ENCODE measurements around the gene LTBP1.

DNA sequence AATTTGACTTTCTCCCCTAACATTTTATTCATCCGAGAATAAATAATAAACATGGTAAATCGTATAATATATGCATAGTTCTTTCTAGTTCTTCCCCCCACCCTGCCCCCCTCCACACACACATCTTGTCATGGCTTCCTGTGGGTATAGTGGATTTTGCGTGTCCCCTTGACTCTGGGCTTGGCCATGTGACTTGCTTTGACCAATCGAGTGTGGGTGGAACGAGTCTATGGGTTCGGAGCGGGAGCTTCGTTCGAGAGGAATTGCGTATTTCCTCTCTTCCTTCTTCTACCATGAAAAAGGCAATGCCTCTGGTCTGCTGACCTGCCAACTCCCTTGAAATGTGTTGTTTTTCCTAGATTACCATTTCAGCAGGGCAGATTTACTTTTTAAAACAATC is 175.2 kb downstream of the LTBP1 start:
- no peak for TF ChIP-seq POLR2A (IDR thresholded peaks at IDR 0.05)
- TF ChIP-seq, protein P1, sequence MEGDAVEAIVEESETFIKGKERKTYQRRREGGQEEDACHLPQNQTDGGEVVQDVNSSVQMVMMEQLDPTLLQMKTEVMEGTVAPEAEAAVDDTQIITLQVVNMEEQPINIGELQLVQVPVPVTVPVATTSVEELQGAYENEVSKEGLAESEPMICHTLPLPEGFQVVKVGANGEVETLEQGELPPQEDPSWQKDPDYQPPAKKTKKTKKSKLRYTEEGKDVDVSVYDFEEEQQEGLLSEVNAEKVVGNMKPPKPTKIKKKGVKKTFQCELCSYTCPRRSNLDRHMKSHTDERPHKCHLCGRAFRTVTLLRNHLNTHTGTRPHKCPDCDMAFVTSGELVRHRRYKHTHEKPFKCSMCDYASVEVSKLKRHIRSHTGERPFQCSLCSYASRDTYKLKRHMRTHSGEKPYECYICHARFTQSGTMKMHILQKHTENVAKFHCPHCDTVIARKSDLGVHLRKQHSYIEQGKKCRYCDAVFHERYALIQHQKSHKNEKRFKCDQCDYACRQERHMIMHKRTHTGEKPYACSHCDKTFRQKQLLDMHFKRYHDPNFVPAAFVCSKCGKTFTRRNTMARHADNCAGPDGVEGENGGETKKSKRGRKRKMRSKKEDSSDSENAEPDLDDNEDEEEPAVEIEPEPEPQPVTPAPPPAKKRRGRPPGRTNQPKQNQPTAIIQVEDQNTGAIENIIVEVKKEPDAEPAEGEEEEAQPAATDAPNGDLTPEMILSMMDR (IDR thresholded peaks at IDR 0.05): no peak
